BE2C (cell line): Measurements from ENCODE around the gene CDC123.
"Not testable (repeated sequence)": the region's sequence is repeated elsewhere in the genome, so short reads cannot be mapped to it uniquely, and the experiment has no call there.

ENCODE experiments used
- DNase-seq: peaks from one replicate; pipeline ENCODE4 v3.0.0-alpha.2; 2020
- H3K27me3 ChIP-seq: fragments of 250-450 bp; sonication (Bioruptor Pico); 2 replicates; pipeline ENCODE4 v1.5.1; 2020; ENCODE audit warnings: mild to moderate bottlenecking
- H3K36me3 ChIP-seq: fragments of 250-450 bp; sonication (Bioruptor Pico); 2 replicates; pipeline ENCODE4 v1.5.1; 2020; ENCODE audit warnings: mild to moderate bottlenecking
- H3K4me1 ChIP-seq: fragments of 250-450 bp; sonication (Bioruptor Pico); 2 replicates; pipeline ENCODE4 v1.5.1; 2020
- H3K4me3 ChIP-seq: 2 replicates; pipeline ENCODE4 v1.5.1; 2011; ENCODE audit warnings: low read depth, low read length
- H3K9me3 ChIP-seq: fragments of 250-450 bp; sonication (Bioruptor Pico); 2 replicates; pipeline ENCODE4 v1.5.1; 2020
- CTCF ChIP-seq: IDR thresholded peaks from 2 replicates; pipeline ENCODE4 v1.5.1; 2012; ENCODE audit warnings: mild to moderate bottlenecking, low read depth, low read length

CDC123 gene

DNA sequence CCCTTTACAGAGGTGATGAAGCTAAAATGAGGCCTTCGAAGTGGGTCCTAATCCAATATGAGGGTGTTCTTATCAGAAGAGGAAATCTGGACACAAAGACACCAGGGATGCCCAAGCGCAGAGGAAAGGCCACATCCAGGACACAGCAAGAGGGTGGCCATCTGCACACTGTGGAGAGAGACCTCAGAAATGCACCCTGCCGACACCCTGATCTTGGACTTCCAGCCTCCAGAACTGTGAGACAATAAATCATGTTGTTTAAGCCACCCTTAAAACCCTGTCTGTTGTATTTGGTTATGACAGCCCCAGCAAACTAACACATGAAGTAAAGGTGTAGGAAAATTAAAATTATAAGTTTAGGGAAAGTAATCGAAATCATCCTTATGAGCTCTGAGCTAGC, 64.0 kb downstream of the CDC123 start:
- H3K4me3 ChIP-seq, result no peak overlapping the region
- no peaks in the 10 kb centered on the region for H3K9me3 ChIP-seq
- no peak for DNase-seq
- H3K4me1 ChIP-seq, result no peaks in the 10 kb centered on the region
- TF ChIP-seq CTCF, result no peak
- H3K36me3 ChIP-seq, result no peaks in the 10 kb centered on the region
- H3K27me3 ChIP-seq, result no peaks in the 10 kb centered on the region

GRCh38 chr10:12262278-12262981, 66.4 kb downstream of the CDC123 start:
- no peak for TF ChIP-seq CTCF
- DNase-seq, result no peak

GRCh38 chr10:12264204-12264940, 68.4 kb downstream of the CDC123 start:
- H3K9me3 ChIP-seq, result no peaks in the 10 kb centered on the region
- peak; percentile 78 for TF ChIP-seq CTCF
- no peaks in the 10 kb centered on the region for H3K27me3 ChIP-seq
- H3K4me3 ChIP-seq, result peak overlapping the region; percentile 57
- DNase-seq, result peak; percentile 87
- H3K36me3 ChIP-seq, result no peaks in the 10 kb centered on the region
- H3K4me1 ChIP-seq, result peaks cover 4% of the 10 kb centered on the region

More at GRCh38 chr10:12262278-12262981, 66.4 kb downstream of the CDC123 start:
- H3K27me3 ChIP-seq, result no peaks in the 10 kb centered on the region
- no peak overlapping the region for H3K4me3 ChIP-seq
- peaks cover 4% of the 10 kb centered on the region for H3K4me1 ChIP-seq
- no peaks in the 10 kb centered on the region for H3K36me3 ChIP-seq
- no peaks in the 10 kb centered on the region for H3K9me3 ChIP-seq

- H3K27me3 ChIP-seq, result no peaks in the 10 kb centered on the region
- DNase-seq, result no peak
- H3K4me3 ChIP-seq, result no peak overlapping the region
- H3K4me1 ChIP-seq, result peaks cover 4% of the 10 kb centered on the region
- H3K9me3 ChIP-seq, result no peaks in the 10 kb centered on the region
- no peak for TF ChIP-seq CTCF
- no peaks in the 10 kb centered on the region for H3K36me3 ChIP-seq
Measured at GRCh38 chr10:12269056-12269455, 73.1 kb downstream of the CDC123 start.

- Histone ChIP-seq H3K36me3 (no peaks in the 10 kb centered on the region), H3K4me1 (no peaks in the 10 kb centered on the region; the same call in 1 of the 2 replicates), H3K4me3 (no peak overlapping the region), H3K27me3 (no peaks in the 10 kb centered on the region), H3K9me3 (no peaks in the 10 kb centered on the region)
- DNase-seq, result no peak
- no peak for TF ChIP-seq CTCF
Measured at GRCh38 chr10:12271210-12271540, 75.2 kb downstream of the CDC123 start.

GRCh38 chr10:12277862-12278261, 81.9 kb downstream of the CDC123 start:
- not testable (repeated sequence) for H3K27me3 ChIP-seq, DNase-seq, H3K4me3 ChIP-seq

More at GRCh38 chr10:12277862-12278261, 81.9 kb downstream of the CDC123 start:
- not testable (repeated sequence) for H3K36me3 ChIP-seq, H3K9me3 ChIP-seq, H3K4me1 ChIP-seq
